HL-60/S4 treated with phorbol 12-myristate 13-acetate at 8.2 ng/mL for 4 days and 3 days (cell line): ENCODE results near the gene USP6.
"Not testable (repeated sequence)": the region's sequence is repeated elsewhere in the genome, so short reads cannot be mapped to it uniquely, and the experiment has no call there.

Experiments used
- in situ Hi-C: fragments of 300-500 bp; cut with MboI; formaldehyde crosslinking; loops from 2 replicates; pipeline ENCODE4 v1.15.0; 2022; ENCODE audit warnings: low sequenced_read_pairs

The USP6 gene

GRCh38 chr17:5115673-5116651, at the start of gene USP6:
Gene USP6, plus strand, starts transcription at chr17:5116032. Its CDS starts 14,336 bp downstream, at chr17:5130368.
- in situ Hi-C loops, result no loop called here

GRCh38 chr17:5068236-5068635, 47.6 kb upstream of the USP6 start:
- in situ Hi-C loops, result no loop called here

GRCh38 chr17:5069724-5070123, 46.1 kb upstream of the USP6 start:
- in situ Hi-C loops, result no loop called here

GRCh38 chr17:5075472-5075871, 40.4 kb upstream of the USP6 start:
- in situ Hi-C loops, result not testable (repeated sequence)

GRCh38 chr17:5077275-5077674, 38.6 kb upstream of the USP6 start:
- in situ Hi-C loops, result not testable (repeated sequence)

GRCh38 chr17:5077781-5078105, 38.1 kb upstream of the USP6 start:
- in situ Hi-C loops, result no loop called here

- in situ Hi-C loops, result no loop called here
Measured at GRCh38 chr17:5078106-5079028, 37.5 kb upstream of the USP6 start, which contains the start of gene ZFP3. Gene ZFP3, plus strand, starts transcription at chr17:5078467. Its CDS starts 13,038 bp downstream, at chr17:5091505.

GRCh38 chr17:5080591-5080990, 35.2 kb upstream of the USP6 start:
- in situ Hi-C loops, result no loop called here

GRCh38 chr17:5092218-5093010, 23.4 kb upstream of the USP6 start:
- in situ Hi-C loops, result no loop called here

GRCh38 chr17:5096731-5097100, 19.1 kb upstream of the USP6 start:
- in situ Hi-C loops, result no loop called here

GRCh38 chr17:5097101-5097834, 18.6 kb upstream of the USP6 start:
- in situ Hi-C loops, result no loop called here

GRCh38 chr17:5099271-5099670, 16.6 kb upstream of the USP6 start:
- in situ Hi-C loops, result no loop called here

GRCh38 chr17:5100832-5101231, 15.0 kb upstream of the USP6 start:
- in situ Hi-C loops, result no loop called here

- in situ Hi-C loops, result no loop called here
Measured at GRCh38 chr17:5110816-5111215, 5.0 kb upstream of the USP6 start.

GRCh38 chr17:5111402-5112204, 4.2 kb upstream of the USP6 start, which contains the start of gene ZNF232:
Gene ZNF232, minus strand, starts transcription at chr17:5111878. Its CDS starts 56 bp downstream, at chr17:5111822.
- in situ Hi-C loops, result no loop called here

- in situ Hi-C loops, result no loop called here
Measured at GRCh38 chr17:5118219-5118618, 2.4 kb downstream of the USP6 start.

- in situ Hi-C loops, result no loop called here
Measured at GRCh38 chr17:5120036-5120435, 4.2 kb downstream of the USP6 start.

GRCh38 chr17:5120436-5121185, 4.8 kb downstream of the USP6 start:
- in situ Hi-C loops, result not testable (repeated sequence)
